Measurements from ENCODE around the gene LY6G5C.

DNA sequence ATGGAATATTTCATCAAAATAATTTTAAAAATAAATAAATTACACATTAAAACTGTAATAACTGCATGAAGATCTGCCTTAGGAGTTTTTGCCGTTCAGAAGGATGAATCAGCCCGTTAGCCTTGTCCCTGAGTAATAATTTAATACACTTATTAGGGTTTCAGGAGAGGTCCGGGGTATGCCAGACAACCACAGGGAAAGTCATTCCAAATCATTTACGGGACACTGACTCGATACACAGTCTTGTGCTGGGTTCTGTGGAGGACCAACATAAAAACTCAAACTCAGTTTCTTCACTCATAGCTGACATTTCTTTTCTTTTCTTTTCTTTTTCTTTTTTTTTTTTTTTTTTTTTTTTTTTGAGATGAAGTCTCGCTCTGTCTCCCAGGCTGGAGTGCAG is 25.1 kb upstream of the LY6G5C start:
- TF ChIP-seq, protein P1, sequence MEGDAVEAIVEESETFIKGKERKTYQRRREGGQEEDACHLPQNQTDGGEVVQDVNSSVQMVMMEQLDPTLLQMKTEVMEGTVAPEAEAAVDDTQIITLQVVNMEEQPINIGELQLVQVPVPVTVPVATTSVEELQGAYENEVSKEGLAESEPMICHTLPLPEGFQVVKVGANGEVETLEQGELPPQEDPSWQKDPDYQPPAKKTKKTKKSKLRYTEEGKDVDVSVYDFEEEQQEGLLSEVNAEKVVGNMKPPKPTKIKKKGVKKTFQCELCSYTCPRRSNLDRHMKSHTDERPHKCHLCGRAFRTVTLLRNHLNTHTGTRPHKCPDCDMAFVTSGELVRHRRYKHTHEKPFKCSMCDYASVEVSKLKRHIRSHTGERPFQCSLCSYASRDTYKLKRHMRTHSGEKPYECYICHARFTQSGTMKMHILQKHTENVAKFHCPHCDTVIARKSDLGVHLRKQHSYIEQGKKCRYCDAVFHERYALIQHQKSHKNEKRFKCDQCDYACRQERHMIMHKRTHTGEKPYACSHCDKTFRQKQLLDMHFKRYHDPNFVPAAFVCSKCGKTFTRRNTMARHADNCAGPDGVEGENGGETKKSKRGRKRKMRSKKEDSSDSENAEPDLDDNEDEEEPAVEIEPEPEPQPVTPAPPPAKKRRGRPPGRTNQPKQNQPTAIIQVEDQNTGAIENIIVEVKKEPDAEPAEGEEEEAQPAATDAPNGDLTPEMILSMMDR (IDR thresholded peaks at IDR 0.05; ENCODE audit: low read length): no peak
- TF ChIP-seq EZH2phosphoT487 (IDR thresholded peaks at IDR 0.05; ENCODE audit: low read length): no peak
